Activated B cell treated with CpG ODN at 0.5 μM for 24 hours (primary cell): ENCODE measurements around the gene PDZK1. TPM values are rescaled to one million over a fixed set of nuclear protein-coding genes. Genes with fewer than 3 reads are reported as not detected.

ENCODE experiments used
- ATAC-seq: fragments of 200-7000 bp; cut with Tn5 transposase; one replicate; pipeline ENCODE4 v1.10.0; 2021; ENCODE audit warnings: low read depth, mild to moderate bottlenecking, moderate library complexity
- CTCF ChIA-PET: fragments of 350-600 bp; sonication (Branson Sonifier 250); formaldehyde crosslinking; loops from one replicate; lab custom pipeline; 2021; ENCODE audit warnings: antibody characterized with exemption; lab: Charles Lee
- POLR2A ChIA-PET: fragments of 350-600 bp; sonication (Branson Sonifier 250); formaldehyde crosslinking; loops from one replicate; lab custom pipeline; 2021; ENCODE audit warnings: antibody characterized with exemption; lab: Charles Lee
- DNase-seq: peaks from one replicate; pipeline ENCODE4 v3.0.0; 2022
- H3K27ac Mint-ChIP-seq: one replicate; pipeline ENCODE4 v1.8.0; 2020; ENCODE audit warnings: mixed read lengths
- H3K27me3 Mint-ChIP-seq: one replicate; pipeline ENCODE4 v1.8.0; 2021; ENCODE audit warnings: mixed read lengths
- H3K36me3 Mint-ChIP-seq: one replicate; pipeline ENCODE4 v1.8.0; 2021; ENCODE audit warnings: low read depth, mixed read lengths
- H3K4me1 Mint-ChIP-seq: one replicate; pipeline ENCODE4 v1.8.0; 2021; ENCODE audit warnings: mixed read lengths
- H3K4me3 Mint-ChIP-seq: one replicate; pipeline ENCODE4 v1.8.0; 2020; ENCODE audit warnings: mild to moderate bottlenecking, mixed read lengths
- H3K9me3 Mint-ChIP-seq: one replicate; pipeline ENCODE4 v1.8.0; 2020; ENCODE audit warnings: mixed read lengths
- CTCF ChIP-seq: fragments of 200-600 bp; IDR thresholded peaks from one replicate; pipeline ENCODE4 v1.8.0; 2022; ENCODE audit warnings: antibody characterized with exemption, mild to moderate bottlenecking
- intact Hi-C: fragments of 100-400 bp; cut with micrococcal nuclease; formaldehyde crosslinking; loops from one replicate; pipeline ENCODE4 v1.15.1; 2024
- total RNA-seq: library from RNA; stranded (reverse); gene quantifications from 2 replicates; pipeline ENCODE4 v1.2.3, GENCODE V29; 2022

PDZK1 gene
- total RNA-seq, 1 donor from 2014 or later, result 0.13 TPM

GRCh38 chr1:145708063-145708462, 895 bp upstream of the PDZK1 start:
- no peaks in the 10 kb centered on the region for H3K9me3 Mint-ChIP-seq
- POLR2A ChIA-PET, result no interaction called here
- no peak overlapping the region for H3K27ac Mint-ChIP-seq
- no peak for TF ChIP-seq CTCF
- CTCF ChIA-PET, result interaction anchor here (1.7 kb wide), 1 partner anchor 12 kb away, joined by 5 read pairs; no protein-coding TSS in a partner anchor
- no peak for DNase-seq
- H3K4me3 Mint-ChIP-seq, result no peak overlapping the region
- no peaks in the 10 kb centered on the region for H3K36me3 Mint-ChIP-seq
- peaks cover 2% of the 10 kb centered on the region for H3K27me3 Mint-ChIP-seq
- ATAC-seq, result no peak
- no peaks in the 10 kb centered on the region for H3K4me1 Mint-ChIP-seq
- intact Hi-C loops, result no loop called here

DNA sequence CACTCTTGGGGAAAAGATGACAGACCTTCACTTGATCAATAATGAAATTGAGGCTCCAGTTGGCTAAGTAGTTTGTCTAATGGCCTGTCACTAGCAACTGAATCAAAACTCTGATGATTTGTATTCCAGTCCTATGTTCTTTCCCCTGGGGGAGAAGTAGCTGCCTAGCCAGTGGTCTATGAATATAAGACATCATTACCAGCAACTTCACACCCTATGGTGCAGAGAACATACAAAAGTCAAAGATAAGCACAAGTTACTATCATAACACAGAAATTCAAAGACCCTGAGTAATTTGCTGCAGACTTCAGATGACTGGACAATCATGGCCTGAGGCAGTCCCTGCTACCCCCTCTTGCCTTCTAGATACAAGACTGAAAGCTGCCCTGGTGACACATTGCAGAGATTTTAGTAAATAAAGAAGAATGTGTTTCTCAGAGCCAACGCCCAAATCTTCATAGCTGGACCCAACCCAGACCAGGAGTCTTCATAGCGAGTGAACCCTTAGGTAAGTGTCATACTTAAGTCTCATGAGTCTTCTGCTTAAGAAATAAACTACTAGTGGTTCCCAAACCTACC, 993 bp downstream of the PDZK1 start:
- Mint-ChIP-seq H3K36me3 (no peaks in the 10 kb centered on the region), H3K27ac (no peak overlapping the region), H3K4me3 (no peak overlapping the region), H3K9me3 (no peaks in the 10 kb centered on the region), H3K4me1 (no peaks in the 10 kb centered on the region), H3K27me3 (peaks cover 2% of the 10 kb centered on the region)
- intact Hi-C loops, result no loop called here
- DNase-seq (no peak), ATAC-seq (no peak)
- ChIA-PET POLR2A (no interaction called here), CTCF (no interaction called here)
- TF ChIP-seq CTCF, result no peak

- Mint-ChIP-seq H3K4me3 (no peak overlapping the region), H3K9me3 (no peaks in the 10 kb centered on the region), H3K27me3 (no peaks in the 10 kb centered on the region), H3K36me3 (no peaks in the 10 kb centered on the region), H3K4me1 (no peaks in the 10 kb centered on the region), H3K27ac (no peak overlapping the region)
- intact Hi-C loops, result no loop called here
- POLR2A ChIA-PET, result no interaction called here
- ATAC-seq, result no peak
- CTCF ChIA-PET, result no interaction called here
- no peak for TF ChIP-seq CTCF
- DNase-seq, result no peak
These were observed 1.5 kb downstream of the PDZK1 start for GRCh38 chr1:145705622-145706021.

- Mint-ChIP-seq H3K27ac (no peak overlapping the region), H3K9me3 (no peaks in the 10 kb centered on the region), H3K4me1 (no peaks in the 10 kb centered on the region), H3K27me3 (no peaks in the 10 kb centered on the region), H3K36me3 (no peaks in the 10 kb centered on the region), H3K4me3 (no peak overlapping the region)
- POLR2A ChIA-PET, result no interaction called here
- intact Hi-C loops, result no loop called here
- CTCF ChIA-PET, result interaction anchor here (1.4 kb wide), 1 partner anchor 18 kb away, joined by 4 read pairs; no protein-coding TSS in a partner anchor
- ATAC-seq (no peak), DNase-seq (no peak)
- no peak for TF ChIP-seq CTCF
These were observed 4.3 kb downstream of the PDZK1 start for GRCh38 chr1:145702826-145703225.

DNA sequence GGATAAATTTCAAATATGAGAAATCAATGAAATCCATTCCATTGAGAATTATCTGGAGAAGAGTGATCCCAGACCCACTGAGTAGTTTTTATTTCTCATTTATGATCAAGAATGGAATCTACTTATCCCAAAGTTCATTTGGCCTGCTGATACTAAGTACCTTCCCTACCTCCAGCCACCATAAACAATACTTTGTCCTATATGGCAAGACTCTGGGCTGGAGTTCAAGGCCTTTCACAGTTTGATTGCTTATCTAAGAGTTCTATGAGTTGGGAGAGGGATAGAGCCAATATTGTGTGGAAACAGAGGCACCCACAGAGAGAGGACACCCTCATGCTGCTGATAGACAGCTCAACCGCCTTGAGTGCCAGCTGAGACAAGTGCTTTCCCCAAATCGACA, 5.1 kb downstream of the PDZK1 start:
- H3K9me3 Mint-ChIP-seq, result no peaks in the 10 kb centered on the region
- ATAC-seq (no peak), DNase-seq (no peak)
- H3K4me3 Mint-ChIP-seq, result no peak overlapping the region
- intact Hi-C loops, result no loop called here
- no peak overlapping the region for H3K27ac Mint-ChIP-seq
- ChIA-PET POLR2A (no interaction called here), CTCF (interaction anchor here (1.4 kb wide), 1 partner anchor 19 kb away, joined by 4 read pairs; no protein-coding TSS in a partner anchor)
- H3K27me3 Mint-ChIP-seq, result no peaks in the 10 kb centered on the region
- no peak for TF ChIP-seq CTCF
- H3K4me1 Mint-ChIP-seq, result no peaks in the 10 kb centered on the region
- no peaks in the 10 kb centered on the region for H3K36me3 Mint-ChIP-seq
